ENCODE results near the gene NOTCH1.

The NOTCH1 gene

DNA sequence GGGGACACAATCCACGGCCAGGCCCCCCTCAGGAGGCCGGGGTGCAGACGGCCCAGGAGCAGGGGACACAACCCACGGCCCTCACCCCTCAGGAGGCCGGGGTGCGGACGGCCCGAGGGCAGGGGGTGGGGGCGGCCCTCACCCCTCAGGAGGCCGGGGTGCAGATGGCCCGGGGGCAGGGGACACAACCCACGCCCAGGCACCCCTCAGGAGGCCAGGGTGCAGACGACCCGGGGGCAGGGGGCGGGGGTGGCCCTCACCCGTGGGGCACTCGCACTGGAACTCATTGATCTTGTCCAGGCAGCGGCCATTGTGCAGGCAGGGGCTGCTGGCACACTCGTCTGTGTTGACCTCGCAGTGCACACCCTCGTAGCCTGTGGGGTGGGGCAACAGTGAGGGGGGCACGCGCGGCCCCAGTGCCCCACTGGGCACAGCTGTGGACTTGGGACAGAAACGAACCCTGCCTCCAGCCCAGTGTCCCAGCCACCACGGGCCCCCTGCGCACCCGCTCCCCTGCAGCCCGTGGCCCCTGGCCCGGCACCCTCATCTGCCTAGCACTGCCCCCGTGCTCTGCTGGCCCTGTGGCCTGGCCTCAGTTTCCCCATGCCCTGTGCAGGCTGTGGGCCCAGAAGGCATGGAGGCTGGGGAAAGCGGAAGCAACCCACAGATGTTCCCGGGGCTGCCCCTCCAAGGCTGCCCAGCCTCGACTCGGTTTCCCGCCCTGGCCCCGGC lies 28.7 kb downstream of the NOTCH1 start:
- Histone ChIP-seq H3K27me3 (ENCODE audit: insufficient read depth, poor library complexity, severe bottlenecking) (no peaks in the 10 kb centered on the region), H3K4me3 (ENCODE audit: severe bottlenecking) (no peak overlapping the region), H3K9me3 (ENCODE audit: severe bottlenecking) (no peaks in the 10 kb centered on the region), H3K4me1 (ENCODE audit: insufficient read depth, poor library complexity, severe bottlenecking) (no peaks in the 10 kb centered on the region), H3K36me3 (ENCODE audit: low read depth) (peaks cover 59% of the 10 kb centered on the region), H3K27ac (ENCODE audit: poor library complexity, severe bottlenecking) (no peak overlapping the region)
- DNase-seq (ENCODE audit: low spot score) = no peak
- no peak for ATAC-seq (ENCODE audit: low read depth)
- TF ChIP-seq, protein P1, sequence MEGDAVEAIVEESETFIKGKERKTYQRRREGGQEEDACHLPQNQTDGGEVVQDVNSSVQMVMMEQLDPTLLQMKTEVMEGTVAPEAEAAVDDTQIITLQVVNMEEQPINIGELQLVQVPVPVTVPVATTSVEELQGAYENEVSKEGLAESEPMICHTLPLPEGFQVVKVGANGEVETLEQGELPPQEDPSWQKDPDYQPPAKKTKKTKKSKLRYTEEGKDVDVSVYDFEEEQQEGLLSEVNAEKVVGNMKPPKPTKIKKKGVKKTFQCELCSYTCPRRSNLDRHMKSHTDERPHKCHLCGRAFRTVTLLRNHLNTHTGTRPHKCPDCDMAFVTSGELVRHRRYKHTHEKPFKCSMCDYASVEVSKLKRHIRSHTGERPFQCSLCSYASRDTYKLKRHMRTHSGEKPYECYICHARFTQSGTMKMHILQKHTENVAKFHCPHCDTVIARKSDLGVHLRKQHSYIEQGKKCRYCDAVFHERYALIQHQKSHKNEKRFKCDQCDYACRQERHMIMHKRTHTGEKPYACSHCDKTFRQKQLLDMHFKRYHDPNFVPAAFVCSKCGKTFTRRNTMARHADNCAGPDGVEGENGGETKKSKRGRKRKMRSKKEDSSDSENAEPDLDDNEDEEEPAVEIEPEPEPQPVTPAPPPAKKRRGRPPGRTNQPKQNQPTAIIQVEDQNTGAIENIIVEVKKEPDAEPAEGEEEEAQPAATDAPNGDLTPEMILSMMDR (IDR thresholded peaks at IDR 0.05; ENCODE audit: poor library complexity, severe bottlenecking) = no peak

DNA sequence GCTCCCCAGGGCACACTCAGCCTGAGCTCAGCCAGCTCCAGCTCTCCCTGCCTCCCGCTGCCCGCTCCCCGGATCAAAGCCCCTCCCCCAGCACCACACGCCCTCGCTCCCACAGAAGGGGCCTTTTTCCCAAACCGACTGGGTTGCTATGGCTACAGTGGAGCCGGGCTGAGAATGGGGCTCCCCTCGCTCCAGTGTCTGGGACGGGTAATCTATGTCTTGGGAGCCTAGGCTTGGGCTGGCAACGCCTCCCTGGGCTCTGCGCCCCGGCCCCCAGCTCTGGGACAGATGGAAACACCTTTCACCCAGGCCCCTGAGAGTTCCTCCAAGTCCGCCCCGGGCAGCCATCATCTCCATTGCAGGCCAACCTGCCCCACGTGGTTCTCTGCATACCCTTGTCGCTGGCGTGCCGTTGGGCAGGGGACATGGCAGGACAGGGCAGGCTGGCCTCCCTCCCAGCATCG lies 29.6 kb downstream of the NOTCH1 start:
- Histone ChIP-seq H3K27ac (ENCODE audit: poor library complexity, severe bottlenecking) (no peak overlapping the region), H3K27me3 (ENCODE audit: insufficient read depth, poor library complexity, severe bottlenecking) (no peaks in the 10 kb centered on the region), H3K9me3 (ENCODE audit: severe bottlenecking) (no peaks in the 10 kb centered on the region), H3K4me1 (ENCODE audit: insufficient read depth, poor library complexity, severe bottlenecking) (no peaks in the 10 kb centered on the region), H3K4me3 (ENCODE audit: severe bottlenecking) (no peak overlapping the region), H3K36me3 (ENCODE audit: low read depth) (peaks cover 66% of the 10 kb centered on the region)
- ATAC-seq (ENCODE audit: low read depth) (no peak), DNase-seq (ENCODE audit: low spot score) (no peak)
- TF ChIP-seq, protein P1 (IDR thresholded peaks at IDR 0.05; ENCODE audit: poor library complexity, severe bottlenecking) = no peak

DNA sequence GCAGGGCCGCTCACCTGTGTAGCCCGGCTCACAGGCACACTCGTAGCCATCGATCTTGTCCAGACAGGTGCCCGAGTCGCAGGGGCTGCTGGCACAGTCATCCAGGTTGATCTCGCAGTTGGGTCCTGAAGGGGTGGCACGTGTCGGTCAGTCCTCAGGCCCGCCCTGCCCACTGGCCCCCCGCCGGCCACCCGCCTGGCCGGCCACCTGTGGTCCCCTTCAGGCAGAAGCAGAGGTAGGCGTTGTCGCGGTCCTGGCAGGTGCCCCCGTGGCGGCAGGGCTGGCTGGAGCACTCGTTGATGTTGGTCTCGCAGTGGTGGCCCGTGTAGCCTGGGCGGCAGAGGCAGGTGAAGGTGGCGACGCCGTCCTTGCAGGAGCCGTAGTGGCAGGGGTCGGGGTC lies 30.6 kb downstream of the NOTCH1 start:
- H3K4me3 ChIP-seq (ENCODE audit: severe bottlenecking) = no peak overlapping the region
- H3K4me1 ChIP-seq (ENCODE audit: insufficient read depth, poor library complexity, severe bottlenecking) = no peaks in the 10 kb centered on the region
- no peak overlapping the region for H3K27ac ChIP-seq (ENCODE audit: poor library complexity, severe bottlenecking)
- DNase-seq (ENCODE audit: low spot score) (no peak), ATAC-seq (ENCODE audit: low read depth) (no peak)
- H3K27me3 ChIP-seq (ENCODE audit: insufficient read depth, poor library complexity, severe bottlenecking) = no peaks in the 10 kb centered on the region
- no peaks in the 10 kb centered on the region for H3K9me3 ChIP-seq (ENCODE audit: severe bottlenecking)
- peaks cover 74% of the 10 kb centered on the region for H3K36me3 ChIP-seq (ENCODE audit: low read depth)
- TF ChIP-seq, protein P1 (IDR thresholded peaks at IDR 0.05; ENCODE audit: poor library complexity, severe bottlenecking) = no peak

DNA sequence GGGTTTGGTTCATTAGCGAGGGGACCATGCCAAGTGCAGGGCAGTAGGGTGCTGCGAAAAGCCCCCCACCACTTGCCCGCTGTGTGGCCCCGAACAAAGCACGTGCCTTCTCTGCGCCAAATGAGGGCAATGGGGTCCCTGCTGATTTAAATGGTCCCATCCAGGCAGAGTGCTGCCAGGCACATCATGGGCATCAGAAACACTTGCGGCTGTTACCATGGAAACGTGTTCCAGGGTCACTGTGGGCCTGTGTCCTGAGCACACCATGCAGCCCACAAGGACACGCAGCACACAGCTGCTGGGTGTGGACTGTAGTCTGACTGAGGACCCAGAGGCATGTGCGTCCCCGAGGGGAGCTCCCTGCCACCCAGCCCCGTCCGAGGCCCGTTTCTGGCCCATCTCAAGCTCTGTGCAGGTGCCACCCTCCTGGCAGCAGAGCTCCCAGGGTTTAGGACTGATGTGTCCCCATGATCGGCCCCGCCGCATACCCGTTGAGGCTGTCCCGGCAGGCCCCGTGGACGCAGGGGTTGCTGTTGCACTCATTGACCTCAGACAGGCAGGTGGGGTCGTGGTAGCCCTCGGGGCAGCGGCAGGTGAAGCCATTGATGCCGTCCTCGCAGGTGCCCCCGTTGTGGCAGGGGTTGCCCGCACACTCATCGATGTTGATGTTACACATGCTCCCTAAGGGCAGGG lies 31.7 kb downstream of the NOTCH1 start:
- Histone ChIP-seq H3K36me3 (ENCODE audit: low read depth) (peaks cover 79% of the 10 kb centered on the region), H3K4me3 (ENCODE audit: severe bottlenecking) (no peak overlapping the region)

More for the DNA sequence above, 31.7 kb downstream of the NOTCH1 start:
- H3K27ac ChIP-seq (ENCODE audit: poor library complexity, severe bottlenecking) = no peak overlapping the region
- ATAC-seq (ENCODE audit: low read depth) = no peak
- no peaks in the 10 kb centered on the region for H3K9me3 ChIP-seq (ENCODE audit: severe bottlenecking)
- TF ChIP-seq, protein P1 (IDR thresholded peaks at IDR 0.05; ENCODE audit: poor library complexity, severe bottlenecking) = no peak
- no peaks in the 10 kb centered on the region for H3K4me1 ChIP-seq (ENCODE audit: insufficient read depth, poor library complexity, severe bottlenecking)
- DNase-seq (ENCODE audit: low spot score) = no peak
- no peaks in the 10 kb centered on the region for H3K27me3 ChIP-seq (ENCODE audit: insufficient read depth, poor library complexity, severe bottlenecking)
